Right lobe of liver (tissue), 4 donors: Measurements from ENCODE around the gene NSF.

ENCODE experiments used
- POLR2A ChIP-seq: fragments of 450-650 bp; IDR thresholded peaks from one replicate; pipeline ENCODE4 v1.6.1; 2017; ENCODE audit warnings: antibody characterized with exemption, mild to moderate bottlenecking
- TF ChIP-seq, protein P1 (sequence below), 4 donors: fragments of 200-600 bp in 3 of 4; fragments of 450-650 bp in 1 of 4; IDR thresholded peaks; one replicate each; pipeline versions ENCODE4 v1.5.1 to v1.8.0; 2016 to 2022; ENCODE audit warnings: antibody characterized with exemption in 4 of 4, mild to moderate bottlenecking in 2 of 4
- donor health status: DM: no; HTN: no; CAD: no.
- donor health status: DM: no; HTN: no; CAD: no.
- donor health status: DM: no; HTN: yes; CAD: no.

DNA sequence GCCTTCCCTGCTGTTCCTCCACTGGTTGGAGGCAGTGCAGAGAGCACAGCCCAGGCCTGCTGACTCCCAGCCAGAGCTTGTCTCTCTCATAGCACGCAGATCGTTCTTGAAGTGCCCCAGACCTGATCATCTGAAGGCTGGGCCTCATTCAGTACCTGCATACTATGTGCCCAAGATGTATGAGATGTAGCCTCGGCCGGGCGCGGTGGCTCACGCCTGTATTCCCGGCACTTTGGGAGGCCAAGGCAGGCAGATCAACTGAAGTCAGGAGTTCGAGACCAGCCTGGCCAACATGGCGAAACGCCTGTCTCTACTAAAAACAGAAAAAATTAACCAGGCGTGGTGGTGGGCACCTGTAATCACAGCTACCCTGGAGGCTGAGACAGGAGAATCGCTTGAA lies 197.0 kb downstream of the NSF start:
- TF ChIP-seq, protein P1, sequence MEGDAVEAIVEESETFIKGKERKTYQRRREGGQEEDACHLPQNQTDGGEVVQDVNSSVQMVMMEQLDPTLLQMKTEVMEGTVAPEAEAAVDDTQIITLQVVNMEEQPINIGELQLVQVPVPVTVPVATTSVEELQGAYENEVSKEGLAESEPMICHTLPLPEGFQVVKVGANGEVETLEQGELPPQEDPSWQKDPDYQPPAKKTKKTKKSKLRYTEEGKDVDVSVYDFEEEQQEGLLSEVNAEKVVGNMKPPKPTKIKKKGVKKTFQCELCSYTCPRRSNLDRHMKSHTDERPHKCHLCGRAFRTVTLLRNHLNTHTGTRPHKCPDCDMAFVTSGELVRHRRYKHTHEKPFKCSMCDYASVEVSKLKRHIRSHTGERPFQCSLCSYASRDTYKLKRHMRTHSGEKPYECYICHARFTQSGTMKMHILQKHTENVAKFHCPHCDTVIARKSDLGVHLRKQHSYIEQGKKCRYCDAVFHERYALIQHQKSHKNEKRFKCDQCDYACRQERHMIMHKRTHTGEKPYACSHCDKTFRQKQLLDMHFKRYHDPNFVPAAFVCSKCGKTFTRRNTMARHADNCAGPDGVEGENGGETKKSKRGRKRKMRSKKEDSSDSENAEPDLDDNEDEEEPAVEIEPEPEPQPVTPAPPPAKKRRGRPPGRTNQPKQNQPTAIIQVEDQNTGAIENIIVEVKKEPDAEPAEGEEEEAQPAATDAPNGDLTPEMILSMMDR (IDR thresholded peaks at IDR 0.05): no peak
- TF ChIP-seq POLR2A: no peak
